Fibroblast of lung (primary cell): ENCODE measurements around the gene AGAP1.

Experiments used
- CTCF ChIP-seq, 2 donors: IDR thresholded peaks in 1 of 2; conservative IDR thresholded peaks in 1 of 2; 1 replicate in 1 of 2; 2 replicates in 1 of 2; pipeline ENCODE4 v1.5.1; 2011 to 2012; ENCODE audit warnings: low read length in 2 of 2, control low read depth in 1 of 2, inconsistent platforms in 1 of 2, low read depth in 1 of 2, mild to moderate bottlenecking in 1 of 2
- EZH2 ChIP-seq: IDR thresholded peaks from 2 replicates; pipeline ENCODE4 v1.5.1; 2012; ENCODE audit warnings: low read length, control low read depth, mild to moderate bottlenecking; ENCODE audit errors: missing control alignments

- TF ChIP-seq CTCF (conservative IDR thresholded peaks at IDR 0.05 in 1 of 2, IDR thresholded peaks at IDR 0.05 in 1 of 2; ENCODE audit: low read depth in 1 of 2, low read length in 2 of 2) = no peak
- no peak for TF ChIP-seq EZH2
These were observed 625.6 kb downstream of the AGAP1 start for GRCh38 chr2:236119476-236119875.
